ENCODE measurements around the gene LRP1B.
"Not testable (repeated sequence)": the region's sequence is repeated elsewhere in the genome, so short reads cannot be mapped to it uniquely, and the experiment has no call there.

LRP1B gene

GRCh38 chr2:141029428-141030078 lies 1101.3 kb downstream of the LRP1B start:
- no peak for DNase-seq (ENCODE audit: low read depth in 2 of 2)

- no peak for DNase-seq (ENCODE audit: low read depth in 2 of 2)
Observed at GRCh38 chr2:141027221-141027620, 1103.6 kb downstream of the LRP1B start.

GRCh38 chr2:141021611-141022010 lies 1109.2 kb downstream of the LRP1B start:
- DNase-seq (ENCODE audit: low read depth in 2 of 2) = no peak

DNA sequence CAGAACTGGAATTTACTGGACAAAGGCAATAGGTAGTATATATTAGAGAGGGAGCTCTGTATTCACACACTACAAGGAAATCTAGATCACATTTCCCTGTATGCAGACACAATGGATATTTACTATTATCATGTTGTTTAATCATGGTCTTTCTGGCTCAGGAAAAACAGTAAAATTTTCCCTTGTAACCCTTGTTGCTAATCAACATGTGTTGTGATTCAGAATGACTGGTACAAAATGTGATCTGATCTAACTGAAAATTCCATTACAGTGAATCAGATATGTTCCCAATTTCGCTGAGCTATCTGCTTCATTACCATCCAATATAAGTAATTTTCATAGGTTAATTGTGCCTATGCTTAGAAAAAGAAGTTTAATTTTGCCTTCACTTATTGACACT lies 1109.7 kb downstream of the LRP1B start:
- DNase-seq (ENCODE audit: low read depth in 2 of 2) = no peak

DNA sequence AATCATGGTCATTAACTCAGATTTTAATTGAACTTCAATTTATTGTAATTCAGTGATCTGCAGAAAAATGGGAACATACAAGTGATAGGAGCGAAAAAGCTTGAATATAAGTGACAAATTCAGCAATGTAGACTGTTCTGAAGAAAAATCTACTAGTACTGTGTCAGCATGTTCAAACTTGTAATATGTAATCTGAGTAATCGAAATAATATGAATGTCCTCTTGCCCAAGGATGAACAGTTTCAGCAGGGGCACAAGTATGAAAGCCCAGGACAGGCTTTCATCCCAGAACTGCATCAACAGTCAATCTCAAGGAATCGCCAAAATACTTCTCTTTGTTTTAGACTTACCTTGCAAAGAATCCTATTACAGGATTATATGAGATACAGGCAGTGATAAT lies 1110.5 kb downstream of the LRP1B start:
- no peak for DNase-seq (ENCODE audit: low read depth in 2 of 2)

DNA sequence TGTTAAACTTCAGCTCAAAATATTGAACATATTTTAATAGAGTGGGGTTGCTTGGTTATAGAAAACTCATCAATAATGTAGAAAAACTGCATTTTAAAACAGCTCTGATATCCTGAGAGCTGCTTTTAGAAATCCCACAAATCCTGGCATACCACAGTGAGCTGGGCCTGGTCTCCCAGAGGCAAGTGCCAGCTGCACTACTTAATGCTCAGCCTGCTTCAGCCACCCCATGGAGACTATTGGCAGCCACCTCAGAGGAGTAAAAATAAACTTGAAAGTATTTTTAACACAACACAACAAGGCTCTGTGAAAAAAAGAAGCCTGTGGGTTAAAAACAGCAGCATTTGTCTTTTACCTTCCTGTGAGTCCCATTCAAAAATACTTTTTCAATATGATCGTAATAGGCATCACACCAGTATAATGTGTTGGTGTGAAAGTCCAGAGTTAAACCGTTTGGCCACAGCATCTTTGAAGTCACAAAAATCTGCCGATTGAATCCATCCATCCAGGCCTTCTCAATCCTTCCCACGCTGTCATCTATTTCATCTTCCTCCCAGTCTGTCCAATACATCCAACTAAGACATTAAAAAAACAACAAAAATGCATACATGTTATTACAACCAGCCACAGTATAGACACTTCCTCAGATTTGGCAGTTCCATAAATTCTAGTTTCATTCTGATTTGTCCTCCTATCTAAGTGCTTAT lies 1115.3 kb downstream of the LRP1B start:
- no peak for DNase-seq (ENCODE audit: low read depth in 2 of 2)

- no peak for DNase-seq (ENCODE audit: low read depth in 2 of 2)
Observed at GRCh38 chr2:141003967-141004657, 1126.7 kb downstream of the LRP1B start.

DNA sequence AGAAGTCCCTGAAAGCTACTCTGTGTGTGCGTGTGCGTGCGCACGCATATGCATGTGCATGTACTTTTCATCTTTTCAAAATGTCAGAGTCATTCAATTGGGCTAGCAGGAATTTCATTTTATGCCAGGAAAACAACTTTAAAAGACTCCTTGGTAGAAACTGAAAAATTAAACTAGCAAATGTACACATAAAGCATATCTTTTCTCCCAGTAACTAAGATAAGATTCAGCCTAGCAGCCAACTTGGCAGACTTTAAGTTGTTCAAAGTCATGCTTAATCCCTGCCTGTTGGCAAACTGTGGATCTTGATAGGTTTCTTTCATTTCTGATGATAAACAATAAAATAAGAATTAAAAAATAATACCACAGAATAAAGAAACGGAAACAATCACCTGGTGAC lies 1129.1 kb downstream of the LRP1B start:
- no peak for DNase-seq (ENCODE audit: low read depth in 2 of 2)

DNA sequence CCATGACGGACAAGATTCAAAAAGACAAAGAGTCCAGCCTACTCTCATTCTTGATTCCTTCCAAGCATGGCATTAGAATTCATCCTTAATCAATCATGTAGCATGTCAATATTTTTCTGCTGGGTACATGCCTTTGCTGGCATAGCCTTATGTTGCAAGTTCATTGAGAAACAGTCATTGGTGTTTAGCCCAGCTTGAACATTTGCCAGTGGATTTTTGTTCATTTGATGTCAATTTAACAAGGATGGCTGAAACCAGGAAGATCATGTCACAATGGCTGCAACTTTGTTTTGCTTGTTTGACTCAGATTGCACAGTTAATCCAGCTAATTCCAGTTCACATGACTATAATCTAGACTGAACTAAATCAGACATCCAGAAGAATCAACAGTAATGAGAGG lies 1132.2 kb downstream of the LRP1B start:
- DNase-seq (ENCODE audit: low read depth in 2 of 2) = no peak

- no peak for DNase-seq (ENCODE audit: low read depth in 2 of 2)
Observed at GRCh38 chr2:140998017-140998416, 1132.8 kb downstream of the LRP1B start.

DNA sequence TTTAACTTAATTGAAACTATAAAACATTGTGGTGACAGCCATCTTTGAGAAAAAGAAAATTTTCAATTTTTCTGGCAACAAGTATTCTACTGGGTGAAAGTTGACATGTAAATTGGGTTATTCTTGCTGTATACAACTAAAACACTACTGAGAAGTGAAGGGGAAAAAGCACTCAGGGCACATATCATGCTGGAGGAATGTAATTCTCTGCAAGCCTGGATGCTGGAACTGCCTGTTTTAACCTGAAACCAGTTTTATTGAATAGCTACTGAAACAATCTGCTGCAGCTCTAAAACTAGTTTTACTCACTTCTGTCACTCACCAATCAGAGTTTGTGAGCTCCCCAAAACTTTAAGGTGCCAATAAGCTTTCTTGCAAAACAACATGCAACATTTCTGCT lies 1136.0 kb downstream of the LRP1B start:
- no peak for DNase-seq (ENCODE audit: low read depth in 2 of 2)

DNA sequence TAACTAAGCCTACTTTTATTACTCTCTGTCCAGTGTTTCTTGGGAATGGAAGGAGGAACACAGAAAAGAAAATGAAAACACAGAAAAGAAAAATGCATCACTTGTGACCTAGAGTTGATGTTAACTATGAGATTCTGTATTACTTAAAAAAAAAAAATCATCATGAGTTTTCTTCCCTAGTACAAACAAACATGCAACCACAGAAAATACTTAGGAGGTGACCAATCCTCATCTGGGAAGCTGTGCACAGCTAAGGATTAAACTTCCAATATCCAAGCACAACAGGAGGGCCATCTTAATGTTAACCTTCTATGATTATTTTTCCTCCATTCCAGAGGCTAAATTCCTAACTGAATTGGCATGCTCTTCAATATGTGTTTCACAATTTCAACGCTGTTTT lies 1140.4 kb downstream of the LRP1B start:
- no peak for DNase-seq (ENCODE audit: low read depth in 2 of 2)

DNA sequence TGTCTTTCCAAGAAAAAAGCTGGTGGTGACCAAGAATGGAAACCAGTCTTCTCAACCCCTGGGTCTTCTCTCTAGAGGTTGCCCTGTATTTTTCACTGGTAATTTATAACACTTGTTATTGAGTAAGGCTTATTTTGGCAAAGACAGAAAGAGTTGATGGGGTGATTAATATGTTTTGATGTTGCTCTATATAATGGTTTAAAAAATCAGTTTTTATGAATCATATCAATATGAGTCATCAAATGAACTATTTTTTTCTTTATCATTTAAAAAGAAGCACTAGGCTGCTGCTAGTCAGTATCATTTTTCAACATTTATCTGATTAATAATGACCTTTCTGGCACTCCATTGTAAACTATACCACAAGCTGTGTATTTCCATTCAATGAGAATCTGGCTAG lies 1142.2 kb downstream of the LRP1B start:
- DNase-seq (ENCODE audit: low read depth in 2 of 2) = no peak

- DNase-seq (ENCODE audit: low read depth in 2 of 2) = no peak
Observed at GRCh38 chr2:140986456-140986855, 1144.4 kb downstream of the LRP1B start.

DNA sequence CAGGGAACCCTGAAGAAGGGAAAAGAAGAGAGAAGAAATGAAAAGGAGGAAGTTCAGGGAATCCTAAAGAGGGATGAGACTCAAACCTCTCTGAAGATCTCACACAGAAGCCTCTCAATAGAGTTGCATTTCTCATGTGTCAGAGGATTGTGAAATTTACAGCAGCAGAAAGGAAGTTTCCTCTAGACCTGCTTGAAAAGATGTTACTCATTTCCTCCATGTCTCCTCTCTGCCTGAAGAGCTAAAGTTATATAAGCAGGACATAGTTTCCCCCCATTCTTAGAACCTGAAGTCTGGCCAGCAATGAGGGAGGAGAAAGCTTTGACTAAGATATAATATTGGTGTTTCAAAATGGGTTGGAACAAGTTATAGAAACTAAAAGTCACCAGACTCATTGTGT lies 1155.6 kb downstream of the LRP1B start:
- no peak for DNase-seq (ENCODE audit: low read depth in 2 of 2)

GRCh38 chr2:140972724-140973123 lies 1158.1 kb downstream of the LRP1B start:
- DNase-seq (ENCODE audit: low read depth in 2 of 2) = no peak

- not testable (repeated sequence) for DNase-seq (ENCODE audit: low read depth in 2 of 2)
Observed at GRCh38 chr2:140964324-140964723, 1166.5 kb downstream of the LRP1B start.

DNA sequence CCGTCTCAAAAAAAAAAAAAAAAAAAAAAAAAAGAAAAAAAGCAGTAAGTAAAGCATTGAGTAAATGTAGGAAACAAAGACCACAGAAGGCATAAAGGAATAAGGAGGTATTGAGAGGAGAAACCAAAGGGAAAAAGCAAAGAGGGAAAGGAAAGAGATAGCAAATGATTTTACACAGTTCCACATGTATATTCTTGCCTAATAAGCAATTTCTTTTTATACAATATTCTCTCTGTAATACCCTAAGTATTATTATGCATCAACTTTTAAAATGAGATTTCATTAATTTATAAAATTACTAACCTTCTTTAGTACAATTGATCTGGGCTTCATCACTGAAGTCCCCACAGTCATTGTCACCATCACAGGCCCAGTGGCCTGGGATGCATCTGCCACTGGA lies 1180.9 kb downstream of the LRP1B start:
- no peak for DNase-seq (ENCODE audit: low read depth in 2 of 2)

DNA sequence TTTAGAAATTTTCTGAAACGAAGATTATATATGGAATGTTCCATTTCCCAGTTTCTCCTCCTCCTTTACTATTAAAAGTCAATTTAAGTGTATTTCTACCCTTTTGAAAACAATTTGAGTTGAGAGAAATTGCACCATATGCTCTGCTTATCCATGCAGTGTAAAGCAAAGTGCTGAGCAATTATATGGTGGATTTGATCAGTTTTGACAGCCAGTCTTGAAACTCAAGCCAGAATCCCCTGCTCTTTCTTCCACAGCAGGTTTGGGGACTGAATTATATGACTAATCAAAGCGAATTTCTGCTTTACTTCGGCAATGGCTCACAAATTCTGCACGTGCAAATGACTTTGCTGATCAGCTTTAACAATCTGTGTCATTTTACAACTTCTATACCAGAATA lies 1183.6 kb downstream of the LRP1B start:
- no peak for DNase-seq (ENCODE audit: low read depth in 2 of 2)

DNA sequence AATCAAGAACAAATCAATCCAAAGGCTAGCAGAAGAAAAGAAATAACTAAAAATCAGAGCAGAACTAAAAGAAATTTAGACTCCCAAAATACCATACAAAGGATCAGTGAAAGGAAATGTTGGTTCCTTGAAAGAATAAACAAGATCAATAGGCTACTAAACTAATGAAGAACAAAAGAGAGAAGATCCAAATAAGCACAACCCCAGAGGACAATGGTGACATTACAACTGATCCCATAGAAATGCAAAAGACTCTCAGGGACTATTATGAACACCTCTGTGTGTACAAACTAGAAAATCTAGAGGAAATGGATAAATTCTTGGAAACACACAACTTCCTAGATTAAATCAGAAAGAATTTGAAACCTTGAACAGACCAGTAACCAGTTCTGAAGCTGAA lies 1186.9 kb downstream of the LRP1B start:
- no peak for DNase-seq (ENCODE audit: low read depth in 2 of 2)

GRCh38 chr2:140942284-140942683 lies 1188.5 kb downstream of the LRP1B start:
- no peak for DNase-seq (ENCODE audit: low read depth in 2 of 2)

DNA sequence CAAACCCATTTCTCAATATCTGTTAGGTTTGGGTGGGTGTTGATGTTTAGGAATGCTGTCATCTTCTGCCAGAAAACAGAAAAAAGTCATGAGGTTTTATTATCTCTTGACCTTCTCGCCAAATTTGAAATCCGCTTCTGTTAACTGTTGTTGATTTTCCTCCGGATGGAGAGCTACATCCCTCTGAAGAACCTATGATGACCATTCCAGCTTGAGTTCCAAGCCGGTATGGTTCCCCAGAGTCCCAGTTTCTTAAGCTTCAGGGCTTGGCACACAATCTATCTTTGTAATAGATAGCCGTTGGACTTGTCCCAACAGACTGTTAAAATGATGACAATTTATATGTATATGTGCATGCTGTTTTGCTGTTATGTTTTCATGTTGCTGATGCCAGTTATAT lies 1201.0 kb downstream of the LRP1B start:
- DNase-seq (ENCODE audit: low read depth in 2 of 2) = no peak

- no peak for DNase-seq (ENCODE audit: low read depth in 2 of 2)
Observed at GRCh38 chr2:140918426-140918825, 1212.4 kb downstream of the LRP1B start.
